ENCODE data around the gene UNC119B.

The UNC119B gene

DNA sequence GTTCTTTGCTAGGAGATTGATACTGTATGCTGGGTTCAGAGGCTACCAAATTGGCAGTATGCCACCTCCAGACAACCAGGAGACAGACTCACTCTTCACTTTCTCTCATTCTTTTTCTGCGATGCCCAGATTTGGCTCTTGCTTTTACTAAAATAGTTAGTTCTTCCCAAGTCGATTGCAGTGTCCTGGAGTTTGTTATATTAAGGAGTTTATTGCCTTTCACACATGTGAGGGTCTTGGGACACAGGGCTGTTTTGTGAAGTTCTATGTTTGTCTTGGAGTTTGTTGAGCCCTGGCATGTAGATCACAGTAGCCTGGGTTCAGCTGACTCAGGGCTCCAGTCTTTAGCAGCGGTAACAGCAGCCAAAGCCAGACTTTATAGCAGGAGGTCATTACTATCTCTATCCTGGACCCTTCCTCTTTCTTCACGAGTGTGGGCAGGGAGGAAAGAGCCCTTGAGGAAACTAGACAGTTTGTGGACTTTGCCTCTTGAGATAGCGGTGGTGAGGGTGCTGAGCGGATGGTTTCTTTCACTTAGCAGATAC lies 21.7 kb upstream of the UNC119B start:
- DNase-seq = peak; percentile 48

- DNase-seq = no peak
Observed at GRCh38 chr12:120689397-120690082, 20.7 kb upstream of the UNC119B start.

DNA sequence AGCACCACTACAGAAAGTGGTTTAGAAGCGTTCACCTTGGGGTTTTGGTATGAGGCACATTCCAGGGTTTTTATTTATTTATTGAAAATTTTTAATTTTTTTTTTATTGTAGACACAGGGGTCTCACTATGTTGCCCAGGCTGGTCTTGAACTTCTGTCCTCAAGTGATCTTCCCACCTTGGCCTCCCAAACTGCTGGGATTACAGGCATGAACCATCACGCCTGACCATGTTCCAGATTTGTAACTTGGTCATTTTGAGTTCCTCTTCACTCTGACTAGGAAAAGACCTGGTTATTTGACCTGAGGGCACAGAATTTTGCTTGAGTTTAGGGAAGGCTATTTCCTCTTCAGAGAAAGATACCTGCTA lies 20.2 kb upstream of the UNC119B start:
- DNase-seq = no peak

GRCh38 chr12:120690978-120691377 lies 19.3 kb upstream of the UNC119B start:
- DNase-seq = no peak

DNA sequence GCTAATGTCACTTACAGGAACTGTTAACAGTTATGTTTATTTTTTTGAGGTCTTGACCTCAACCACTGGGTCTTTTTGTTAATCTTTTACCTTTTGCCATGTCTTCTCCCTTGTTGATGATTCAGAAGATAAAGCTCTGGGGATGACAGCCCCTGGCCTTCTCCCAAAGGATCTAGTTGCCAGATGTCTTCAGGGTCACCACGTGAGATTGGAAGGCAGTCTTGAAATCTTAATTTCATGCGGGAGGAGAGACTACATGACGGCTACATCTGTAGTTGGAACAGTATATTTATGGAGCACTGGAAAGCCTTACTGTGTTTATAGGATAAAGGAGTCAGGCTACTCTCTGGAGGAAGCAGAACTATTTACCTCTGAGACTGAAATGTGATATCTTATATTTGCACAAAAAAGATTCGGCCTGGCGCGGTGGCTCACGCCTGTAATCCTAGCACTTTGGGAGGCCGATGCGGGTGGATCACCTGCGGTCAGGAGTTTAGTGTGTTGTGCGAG lies 17.7 kb upstream of the UNC119B start:
- DNase-seq = no peak

DNA sequence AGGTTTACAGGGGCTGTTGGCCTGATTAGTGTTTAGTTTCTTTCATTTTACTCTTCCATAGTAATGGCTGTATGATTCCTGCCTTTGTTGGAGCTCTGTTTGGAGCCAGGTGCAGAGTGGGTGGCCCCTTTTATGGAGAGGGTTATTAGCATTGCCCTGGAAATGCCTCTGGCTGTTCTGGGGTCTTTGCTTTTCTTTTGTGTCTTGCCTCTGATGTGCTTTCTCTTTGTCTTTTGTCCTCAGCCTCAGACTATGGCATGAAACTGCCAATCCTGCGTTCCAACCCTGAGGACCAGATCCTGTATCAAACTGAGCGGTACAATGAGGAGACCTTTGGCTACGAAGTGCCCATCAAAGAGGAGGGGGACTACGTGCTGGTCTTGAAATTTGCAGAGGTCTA lies 16.4 kb upstream of the UNC119B start:
- no peak for DNase-seq

GRCh38 chr12:120696626-120697025 lies 13.6 kb upstream of the UNC119B start:
- no peak for DNase-seq

- DNase-seq = no peak
Observed at GRCh38 chr12:120697344-120697743, 12.9 kb upstream of the UNC119B start.

DNA sequence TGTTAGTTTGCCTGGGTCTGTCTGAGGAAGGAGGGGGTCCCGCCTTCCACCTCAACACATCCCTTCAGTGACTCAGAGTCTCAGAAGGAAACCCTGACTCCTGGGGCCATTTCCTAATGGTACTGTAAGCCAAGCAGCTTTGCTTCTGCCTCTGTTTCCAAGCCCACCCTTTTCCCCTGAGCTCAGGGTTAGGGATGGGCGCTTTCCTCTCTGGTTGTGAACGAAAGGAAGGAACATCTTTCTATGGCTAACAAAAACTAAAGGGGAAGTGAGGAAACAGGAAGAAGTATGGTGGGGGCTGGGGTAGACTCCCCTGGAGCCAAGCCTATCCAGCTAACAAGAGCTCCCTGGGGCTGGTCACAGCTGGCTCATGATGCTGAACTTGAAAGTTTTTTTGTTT lies 11.6 kb upstream of the UNC119B start:
- no peak for DNase-seq

DNA sequence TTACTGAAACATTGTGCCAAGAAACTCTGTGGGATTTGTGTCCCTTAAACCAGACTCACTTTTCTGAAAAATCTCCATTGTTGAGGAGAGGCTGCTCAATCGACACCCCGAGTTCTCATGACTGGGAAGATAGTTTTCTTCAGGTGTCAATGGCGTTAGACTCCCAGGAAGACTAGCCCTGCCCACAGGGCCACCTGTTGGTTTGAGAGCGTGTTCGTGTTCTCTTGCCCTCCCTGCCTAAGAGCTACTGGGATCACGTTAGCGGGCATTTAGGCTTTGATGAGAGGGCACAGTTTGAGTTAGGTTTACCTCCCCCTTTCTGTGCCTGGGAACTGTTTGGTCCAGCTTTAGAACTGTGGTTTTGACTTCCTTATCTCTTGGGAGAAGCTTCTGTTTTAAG lies 10.7 kb upstream of the UNC119B start:
- DNase-seq = no peak

- DNase-seq = no peak
Observed at GRCh38 chr12:120700886-120701285, 9.4 kb upstream of the UNC119B start.

DNA sequence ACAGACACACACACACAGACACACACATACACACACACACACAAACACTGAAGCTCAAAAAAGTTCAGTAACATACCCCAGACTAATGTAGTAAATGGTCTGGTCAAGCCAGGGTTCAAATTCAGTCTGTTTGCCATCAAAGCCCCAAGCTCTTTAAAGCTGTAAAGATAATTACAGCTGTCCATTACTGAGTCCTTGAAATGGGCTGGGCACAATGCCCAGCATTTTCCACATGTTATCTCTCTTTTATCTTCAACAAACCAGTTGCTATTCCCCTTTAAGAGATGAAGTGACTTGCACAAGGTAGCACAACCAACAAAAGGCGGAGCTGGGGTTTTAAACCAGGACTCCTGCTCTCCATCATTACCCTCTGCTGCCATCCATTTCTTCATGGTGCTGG lies 7.6 kb upstream of the UNC119B start:
- DNase-seq = no peak

DNA sequence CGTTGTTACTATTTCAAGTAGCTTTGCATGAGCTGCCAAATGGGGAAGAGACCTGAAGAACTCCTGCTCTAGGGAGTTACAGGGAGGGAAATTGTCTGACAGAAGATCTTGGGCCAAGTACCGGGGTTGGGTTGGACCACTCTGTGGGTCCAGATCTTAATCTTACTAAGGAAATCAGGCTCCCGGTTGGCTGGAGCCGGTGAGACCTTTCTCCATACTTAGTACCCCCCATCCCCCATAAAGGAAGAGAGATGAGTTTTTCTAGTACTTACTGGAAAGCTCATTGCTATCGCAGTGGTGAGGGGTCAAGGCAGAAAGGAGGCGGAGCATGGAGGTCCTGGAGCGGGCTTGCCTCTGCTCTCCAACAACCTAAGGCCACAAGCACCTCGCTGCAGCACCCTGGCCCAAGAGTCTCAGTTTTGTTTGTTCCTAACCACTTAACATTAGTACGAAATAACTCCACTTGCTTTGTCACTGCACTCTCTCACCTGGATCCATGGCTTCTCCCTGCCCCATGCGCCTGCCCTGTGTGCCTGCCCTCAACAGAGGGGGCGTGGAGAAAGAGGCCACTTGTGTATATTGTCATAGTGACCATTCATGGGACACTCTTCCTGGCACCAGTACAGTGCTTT lies 6.8 kb upstream of the UNC119B start:
- no peak for DNase-seq

DNA sequence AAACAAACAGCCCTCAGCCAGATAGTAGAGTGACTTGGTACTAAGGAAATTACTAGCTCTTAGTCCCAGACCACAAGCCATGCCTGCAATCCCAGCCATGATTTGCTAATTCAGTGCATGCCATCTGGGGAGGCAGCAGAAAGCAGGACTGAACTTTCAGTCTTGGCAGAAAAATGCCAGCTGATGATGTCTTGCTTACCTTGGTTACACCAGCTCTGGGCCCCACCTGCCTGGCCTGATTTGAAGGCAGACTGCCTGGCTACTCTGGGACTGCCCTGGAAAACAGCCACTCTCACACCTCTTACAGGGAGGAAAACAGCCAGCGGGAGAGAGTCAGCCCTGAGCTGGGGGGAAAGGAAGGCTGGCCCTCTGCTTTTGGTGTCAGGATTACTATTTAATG lies 4.6 kb upstream of the UNC119B start:
- no peak for DNase-seq

- no peak for DNase-seq
Observed at GRCh38 chr12:120706029-120706428, 4.2 kb upstream of the UNC119B start.

- DNase-seq = no peak
Observed at GRCh38 chr12:120708651-120709050, 1.6 kb upstream of the UNC119B start.

DNA sequence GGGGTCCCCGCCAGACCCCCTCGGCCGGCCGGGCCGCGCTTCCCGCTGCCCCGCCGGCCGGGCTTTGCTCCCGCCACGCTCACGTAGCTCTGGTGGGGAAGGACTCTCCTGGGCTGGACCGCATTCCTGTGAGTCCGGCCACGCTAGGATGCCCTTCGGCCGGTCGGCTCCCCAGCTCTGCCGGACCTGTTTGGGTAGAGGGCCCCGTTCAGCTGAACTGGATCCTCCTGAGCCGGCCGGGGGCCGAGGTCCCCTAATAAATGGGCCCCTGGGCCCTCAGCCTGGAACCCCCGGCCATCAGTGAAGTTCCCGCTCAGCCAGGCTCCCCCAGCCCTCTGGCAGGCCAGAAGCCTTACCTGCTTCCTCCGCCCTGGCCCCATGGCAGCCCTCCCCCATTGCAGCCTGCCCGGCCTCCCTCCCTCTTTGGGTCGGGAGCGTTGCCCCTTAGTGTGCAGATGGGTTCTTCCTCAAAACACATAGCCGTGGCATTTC lies 593 bp downstream of the UNC119B start:
- no peak for DNase-seq

GRCh38 chr12:120711411-120711810 lies 1.2 kb downstream of the UNC119B start:
- no peak for DNase-seq

DNA sequence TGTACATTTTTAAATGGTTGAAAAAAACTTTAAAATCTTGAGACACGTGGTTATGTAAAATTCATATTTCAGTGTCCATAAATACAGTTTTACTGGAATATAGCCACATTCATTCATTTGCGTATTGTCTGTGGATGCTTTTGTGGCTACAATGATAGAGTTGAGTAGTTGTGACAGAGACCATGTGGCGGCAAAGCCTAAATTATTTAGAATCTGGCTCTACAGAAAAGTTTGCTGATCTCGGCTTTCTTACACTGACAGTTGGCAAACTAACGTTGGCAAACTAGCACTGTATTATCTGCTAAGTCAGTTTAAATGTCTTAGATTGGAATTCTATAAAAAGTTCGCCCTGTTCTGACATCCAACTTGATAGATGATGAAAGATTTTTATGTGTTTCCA lies 2.4 kb downstream of the UNC119B start:
- DNase-seq = no peak

GRCh38 chr12:120713861-120714482 lies 3.7 kb downstream of the UNC119B start:
- DNase-seq = peak; percentile 92

DNA sequence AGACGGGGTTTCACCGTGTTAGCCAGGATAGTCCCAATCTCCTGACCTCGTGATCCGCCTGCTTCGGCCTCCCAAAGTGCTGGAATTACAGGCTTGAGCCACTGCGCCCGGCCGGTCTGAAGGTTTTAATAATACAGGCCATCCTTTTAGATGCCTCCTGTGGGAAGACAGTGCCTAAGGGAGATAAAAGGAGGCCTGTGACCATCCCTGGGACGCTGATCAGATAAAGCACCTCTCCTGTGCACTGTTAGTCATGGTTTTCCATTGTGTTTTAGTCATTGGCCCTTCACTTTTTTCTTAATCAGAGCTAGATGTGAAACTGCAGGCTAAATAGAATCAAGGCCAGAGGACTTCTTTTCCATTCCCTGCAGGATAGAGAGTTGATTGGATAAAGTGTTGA lies 7.8 kb downstream of the UNC119B start:
- no peak for DNase-seq

- no peak for DNase-seq
Observed at GRCh38 chr12:120719072-120719471, 8.8 kb downstream of the UNC119B start.

- no peak for DNase-seq
Observed at GRCh38 chr12:120719496-120720233, 9.4 kb downstream of the UNC119B start.

Data from suppressor macrophage treated with lipopolysaccharide for 4 hours (primary cell).